NCI-H2081 (cell line): ENCODE results near the gene ADARB2.
"Not testable (repeated sequence)": the region's sequence is repeated elsewhere in the genome, so short reads cannot be mapped to it uniquely, and the experiment has no call there.

Experiments used
- DNase-seq, 2 experiments: peaks; one replicate each; lab custom pipeline; 2025; lab: John Stamatoyannopoulos, UW

The ADARB2 gene

DNA sequence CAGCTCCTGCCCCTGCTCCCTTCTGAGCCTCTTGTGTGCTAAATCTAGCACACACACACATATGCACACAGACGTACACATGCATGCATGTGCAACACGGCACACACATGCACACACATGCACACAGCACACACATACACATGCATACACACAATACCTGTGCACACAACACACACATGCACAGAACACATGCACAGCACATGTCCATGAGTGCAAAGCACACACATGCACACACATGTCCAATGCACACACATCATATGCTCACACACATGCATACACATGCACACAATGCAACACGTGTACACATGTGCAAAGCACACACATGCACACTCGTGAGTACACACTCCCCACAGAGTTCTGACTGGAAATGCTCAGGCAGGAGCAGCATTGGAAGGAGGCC, 566.1 kb downstream of the ADARB2 start:
- DNase-seq: no peak

DNA sequence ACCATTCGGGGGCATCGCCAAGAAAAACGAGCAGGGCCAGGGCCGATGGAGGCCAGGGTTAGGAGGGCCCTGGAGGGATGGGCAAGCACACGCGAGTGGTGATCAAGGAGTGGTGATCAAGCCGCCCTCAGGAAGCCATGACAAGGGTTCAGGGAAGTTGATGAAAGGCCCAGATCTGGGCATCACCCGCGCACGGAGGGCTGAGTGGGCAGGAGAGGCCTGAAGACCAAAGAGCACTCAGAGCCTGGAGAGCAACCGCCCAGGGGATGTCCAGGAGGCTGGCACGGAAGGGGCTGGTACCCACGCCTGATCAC, 566.5 kb downstream of the ADARB2 start:
- DNase-seq: no peak

DNA sequence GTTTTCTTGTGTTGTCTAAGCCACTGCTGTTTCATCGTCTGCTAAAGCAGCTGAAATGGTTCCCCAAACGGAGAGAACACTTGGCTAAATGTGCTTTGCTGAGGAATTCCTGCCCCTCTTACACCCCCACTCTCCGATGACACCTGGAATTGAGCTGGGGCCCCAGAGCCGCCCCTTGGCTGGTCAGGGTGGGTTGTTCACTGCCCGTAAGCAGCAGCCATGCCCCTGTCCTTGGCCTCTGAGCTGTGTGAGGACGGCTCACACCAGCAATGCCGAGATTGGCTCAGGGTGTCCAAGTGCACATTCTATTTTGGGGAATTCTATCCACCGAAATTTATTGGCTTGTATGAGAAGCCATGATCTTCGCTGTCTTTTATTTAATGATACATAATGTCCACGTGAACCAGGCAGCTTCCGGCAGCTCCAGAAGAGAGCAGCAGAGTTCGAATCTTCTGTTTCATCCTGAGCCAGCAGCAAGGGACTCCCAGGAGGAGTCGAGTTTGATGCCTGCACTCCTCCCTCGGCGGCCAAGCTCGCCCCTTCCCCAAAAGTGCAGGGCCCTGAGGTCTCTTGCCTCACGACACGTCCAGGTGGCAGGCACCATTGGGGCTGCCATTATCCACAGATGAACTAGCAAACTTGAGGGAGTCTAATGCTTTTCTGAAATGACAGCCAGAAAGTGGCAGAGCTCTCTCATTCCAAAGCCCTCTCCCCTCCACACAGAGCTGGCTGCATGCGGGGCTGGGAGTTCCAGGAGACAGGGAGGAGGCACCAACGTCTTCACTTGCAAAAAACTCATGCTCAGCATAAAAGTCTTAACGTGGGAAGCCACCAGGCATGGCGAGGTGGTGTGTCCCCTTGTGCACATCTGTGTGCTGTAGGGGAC, 567.1 kb downstream of the ADARB2 start:
- no peak for DNase-seq

DNA sequence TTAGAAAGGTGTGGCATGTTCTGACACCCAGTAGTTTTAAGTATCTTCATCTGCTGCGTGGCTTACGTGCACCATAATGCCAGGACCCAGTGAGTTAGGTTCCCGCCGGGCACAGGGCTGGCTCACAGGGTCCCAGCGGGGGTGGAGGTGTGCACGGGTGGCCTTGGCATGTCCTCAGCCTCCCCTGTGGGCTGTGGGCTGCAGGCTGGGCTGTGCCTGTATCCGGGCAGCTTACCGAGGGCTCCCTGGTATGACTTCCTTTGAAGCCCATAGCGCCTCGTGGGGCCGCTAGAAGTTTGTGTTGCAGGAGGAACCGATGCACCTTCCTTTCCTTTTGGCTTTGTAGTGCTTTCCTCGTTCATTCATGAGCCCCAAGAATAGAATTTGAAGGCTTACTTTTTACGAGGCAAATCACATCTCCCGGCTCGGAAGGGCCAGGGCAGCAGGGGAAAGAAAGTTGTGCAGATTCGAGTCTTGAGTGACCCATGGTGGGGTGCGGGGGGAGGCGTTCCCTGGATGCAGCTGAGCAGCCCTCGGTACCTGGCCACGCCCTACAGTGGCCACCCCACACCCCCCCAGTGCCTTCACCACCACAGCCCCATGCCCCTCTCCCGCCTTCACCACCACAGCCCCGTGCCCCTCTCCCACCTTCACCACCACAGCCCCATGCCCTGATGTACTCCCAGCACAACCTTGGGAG, 568.0 kb downstream of the ADARB2 start:
- DNase-seq: no peak

DNA sequence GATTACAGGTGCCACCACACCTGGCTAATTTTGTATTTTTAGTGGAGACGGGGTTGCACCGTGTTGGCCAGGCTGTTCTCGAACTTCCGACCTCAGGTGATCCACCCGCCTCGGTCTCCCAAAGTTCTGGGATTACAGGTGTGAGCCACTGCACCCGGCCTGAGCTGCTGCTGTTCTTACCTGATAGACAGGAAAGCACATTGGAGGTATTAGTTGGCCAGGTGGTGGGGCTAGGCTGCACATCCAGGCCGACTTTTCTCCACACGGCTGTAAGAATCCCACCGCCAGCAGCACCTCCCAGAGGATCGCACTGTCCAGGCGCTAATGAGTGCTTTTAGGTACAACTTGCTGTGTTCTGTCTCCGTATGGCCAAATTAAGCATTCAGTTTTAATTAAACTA, 568.6 kb downstream of the ADARB2 start:
- no peak for DNase-seq

DNA sequence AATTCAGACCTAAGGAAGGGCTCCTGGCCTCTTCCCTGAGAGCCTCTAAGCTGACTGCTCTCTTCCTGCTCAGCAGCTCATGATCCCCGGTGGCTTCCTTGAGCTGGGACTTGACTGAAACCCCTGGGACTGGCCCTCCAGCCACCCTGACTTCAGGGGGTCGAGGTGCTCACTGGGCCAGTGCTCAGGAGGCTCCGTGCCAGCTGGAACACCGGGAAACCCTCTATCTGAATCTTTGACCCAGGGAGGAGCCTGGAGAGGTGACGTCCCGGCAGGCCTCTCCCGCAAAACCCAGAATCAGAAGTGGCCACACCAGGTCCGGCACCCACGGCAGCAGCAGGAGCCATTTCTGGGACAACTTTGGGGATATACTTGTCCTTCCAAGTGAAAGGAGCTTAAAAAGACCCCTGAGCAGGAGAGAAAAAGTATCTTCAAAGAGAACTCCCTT, 570.5 kb downstream of the ADARB2 start:
- DNase-seq: no peak

GRCh38 chr10:1166101-1166827, 571.1 kb downstream of the ADARB2 start:
- no peak for DNase-seq

DNA sequence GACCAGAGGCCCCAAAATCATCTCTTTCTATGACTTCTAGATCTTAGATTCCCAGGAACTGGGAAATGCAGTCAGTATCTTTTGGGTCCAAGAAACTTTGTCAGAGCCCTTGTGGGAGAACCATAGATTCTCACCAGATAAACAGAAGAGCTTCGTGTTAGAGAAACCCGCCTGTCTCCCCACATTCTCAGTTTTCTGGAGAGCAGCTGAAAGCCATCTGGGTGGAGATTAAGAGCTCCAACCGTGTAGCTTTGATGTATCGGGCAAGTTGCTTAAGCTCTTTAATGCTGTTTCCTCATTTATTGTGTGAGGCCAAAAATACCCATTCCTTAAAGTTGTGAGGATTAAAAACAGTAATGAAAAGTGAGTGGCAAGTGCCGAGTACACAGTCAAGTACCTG, 573.5 kb downstream of the ADARB2 start:
- no peak for DNase-seq

GRCh38 chr10:1163204-1163660, 574.1 kb downstream of the ADARB2 start:
- no peak for DNase-seq

DNA sequence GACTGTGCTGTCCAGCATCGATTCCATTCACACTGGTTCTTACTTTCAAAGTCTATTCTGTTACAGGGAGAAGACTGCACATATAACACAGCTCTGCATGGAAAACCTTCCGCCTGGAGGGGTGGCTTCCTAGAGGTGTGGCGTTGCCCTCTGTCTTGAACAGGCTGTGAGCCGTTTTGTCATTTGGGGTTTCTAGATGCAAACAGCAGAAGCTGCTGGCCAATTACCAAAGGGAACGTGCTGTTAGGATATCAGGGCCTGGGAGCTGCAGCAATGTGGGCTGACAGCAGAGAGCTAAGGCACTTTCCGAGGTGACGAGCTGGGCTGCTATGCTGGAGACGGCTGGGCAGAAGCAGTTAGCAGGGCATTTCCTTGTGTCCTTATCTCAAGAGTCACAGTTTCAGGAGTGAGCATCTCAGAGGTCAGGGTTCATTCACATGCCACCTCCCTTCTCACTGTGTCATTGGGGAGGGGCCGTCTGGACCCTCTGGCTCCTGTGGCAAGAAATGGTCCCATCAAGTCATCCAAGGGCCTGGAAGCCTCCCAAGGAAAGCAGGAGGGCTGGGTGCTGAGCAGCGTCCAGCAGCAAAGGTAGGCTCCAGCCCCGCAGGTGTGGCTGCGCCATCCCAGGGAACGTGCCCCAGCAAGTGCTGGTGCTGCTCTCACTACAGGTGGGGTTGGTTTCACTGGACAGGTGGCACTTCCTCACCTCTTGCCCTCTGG, 574.7 kb downstream of the ADARB2 start:
- DNase-seq: no peak

DNA sequence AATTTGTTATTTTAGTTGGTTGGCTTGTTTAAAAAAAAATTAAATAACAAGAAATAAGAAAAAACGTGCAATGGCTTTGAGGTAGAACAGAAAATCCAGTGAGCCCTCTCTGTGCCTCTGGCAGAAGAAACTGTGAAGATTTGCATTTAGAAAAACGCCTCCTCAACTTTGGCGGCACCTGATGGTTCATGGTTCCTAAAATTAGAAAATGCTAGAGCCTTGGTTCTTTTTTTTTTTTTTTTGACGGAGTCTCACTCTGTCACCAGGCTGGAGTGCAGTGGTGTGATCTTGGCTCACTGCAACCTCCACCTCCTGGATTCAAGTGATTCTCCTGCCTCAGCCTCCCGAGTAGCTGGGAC, 576.0 kb downstream of the ADARB2 start:
- not testable (repeated sequence) for DNase-seq

DNA sequence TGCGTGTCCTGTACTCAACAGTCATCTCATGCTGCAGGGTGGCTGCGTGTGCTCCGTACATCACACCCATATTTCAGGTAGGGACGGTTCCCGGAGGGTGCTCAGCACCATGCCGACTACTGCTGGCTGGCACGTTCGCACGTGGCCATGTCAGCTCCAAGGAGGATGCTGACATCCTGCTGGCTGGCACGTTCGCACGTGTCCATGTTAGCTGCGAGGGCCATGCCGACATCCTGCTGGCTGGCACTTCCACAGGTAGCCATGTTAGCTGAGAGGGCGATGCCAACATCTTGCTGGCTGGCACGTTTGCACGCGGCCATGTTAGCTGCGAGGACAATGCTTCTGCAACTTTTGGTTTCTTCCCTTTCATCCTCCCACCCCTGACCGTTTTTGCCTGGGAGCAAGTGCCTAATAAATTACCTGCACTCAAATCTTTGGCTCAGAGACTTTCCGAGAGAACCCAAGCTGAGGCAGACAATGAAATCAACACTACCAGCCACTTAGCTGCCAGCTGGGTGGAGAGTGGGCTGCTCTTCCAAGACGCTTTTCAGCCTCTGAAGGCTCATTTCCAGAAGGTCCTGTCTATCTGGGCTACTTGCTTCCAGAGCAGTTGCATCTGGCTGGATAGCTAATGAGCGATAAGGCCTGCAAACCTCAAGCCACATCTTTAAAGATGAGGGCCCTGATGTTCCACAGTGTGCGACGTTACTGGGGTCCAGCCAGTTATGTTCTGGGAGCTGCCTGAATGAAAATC, 576.6 kb downstream of the ADARB2 start:
- no peak for DNase-seq

GRCh38 chr10:1159131-1160061, 577.9 kb downstream of the ADARB2 start:
- DNase-seq: no peak

DNA sequence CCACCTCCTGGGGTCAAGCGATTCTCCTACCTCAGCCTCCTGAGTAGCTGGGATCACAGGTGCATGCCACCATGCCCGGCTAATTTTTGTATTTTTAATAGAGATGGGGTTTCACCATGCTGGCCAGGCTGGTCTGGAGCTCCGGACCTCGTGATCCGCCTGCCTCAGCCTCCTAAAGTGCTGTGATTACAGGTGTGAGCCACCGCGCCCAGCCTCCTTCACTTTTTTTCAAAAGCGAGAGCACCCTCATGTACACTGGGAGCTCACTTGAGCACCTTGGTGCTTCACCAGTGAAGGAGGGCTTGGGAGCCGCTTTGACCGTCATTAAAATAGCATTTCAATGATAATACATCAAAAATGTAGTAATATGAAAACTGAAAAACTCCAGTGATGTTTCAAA, 578.8 kb downstream of the ADARB2 start:
- not testable (repeated sequence) for DNase-seq

- DNase-seq: no peak
Measured at GRCh38 chr10:1158066-1158465, 579.3 kb downstream of the ADARB2 start.

GRCh38 chr10:1157615-1157933, 579.8 kb downstream of the ADARB2 start:
- DNase-seq: no peak

- DNase-seq: no peak
Measured at GRCh38 chr10:1156921-1157614, 580.3 kb downstream of the ADARB2 start.

GRCh38 chr10:1156616-1156886, 580.8 kb downstream of the ADARB2 start:
- DNase-seq: no peak

DNA sequence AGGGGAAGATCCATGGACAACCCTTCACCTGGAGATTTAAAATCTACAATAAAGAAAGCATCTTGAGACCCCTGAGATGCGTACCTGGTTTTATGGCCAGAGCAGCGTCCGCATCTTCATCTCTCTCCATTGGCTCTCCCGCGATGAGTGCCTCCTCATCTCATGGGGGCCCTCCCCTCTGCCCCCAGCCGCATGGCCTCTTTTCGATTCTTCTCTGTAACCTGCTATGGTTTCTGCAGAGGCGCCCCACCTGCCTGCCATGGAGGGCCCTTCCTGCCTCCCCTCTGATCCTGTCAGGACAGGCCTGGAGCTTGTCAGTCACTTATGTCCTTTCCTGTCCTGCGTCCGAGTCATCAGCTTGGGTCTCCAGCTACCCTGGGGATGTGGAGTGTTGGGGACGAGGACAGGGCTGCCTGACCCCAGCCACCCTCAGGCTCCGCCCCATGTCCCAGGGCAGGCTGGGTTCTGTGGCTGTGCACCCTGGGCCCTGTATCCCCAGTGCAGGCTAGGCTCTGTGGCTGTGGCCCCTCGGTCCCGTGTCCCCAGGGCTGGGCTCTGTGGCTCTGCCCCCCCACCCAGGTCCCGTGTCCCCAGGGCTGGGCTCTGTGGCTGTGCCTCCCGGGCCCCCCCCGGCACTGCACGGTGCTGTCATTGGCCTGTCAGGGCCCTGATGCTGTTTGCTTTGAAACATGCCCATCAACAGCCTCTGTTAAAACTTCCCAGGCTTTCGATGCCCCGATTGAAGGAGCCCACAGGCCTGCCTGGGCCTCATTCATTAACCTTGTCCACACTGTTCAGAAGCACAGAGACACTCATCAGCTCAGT, 581.3 kb downstream of the ADARB2 start:
- DNase-seq: no peak
